DND-41 (cell line): ENCODE measurements around the gene VAMP4.

ENCODE experiments used
- ATAC-seq: fragments of 200-7000 bp; cut with Tn5 transposase; 3 replicates; pipeline ENCODE4 v1.9.1; 2021; ENCODE audit warnings: low read depth; ENCODE audit not compliant: insufficient read depth
- DNase-seq: peaks from one replicate; pipeline ENCODE4 v3.0.0-alpha.2; 2020
- H2AFZ ChIP-seq: 2 replicates; pipeline ENCODE4 v1.6.0; 2012; ENCODE audit warnings: low read depth, low read length
- H3K27ac ChIP-seq: 2 replicates; pipeline ENCODE4 v1.5.1; 2012; ENCODE audit warnings: low read length, inconsistent platforms
- H3K27me3 ChIP-seq: fragments of 200-600 bp; sonication (generic); 2 replicates; pipeline ENCODE4 v1.6.0; 2012; ENCODE audit warnings: low read length, mild to moderate bottlenecking, inconsistent platforms; ENCODE audit not compliant: insufficient read depth, poor library complexity
- H3K36me3 ChIP-seq: 2 replicates; pipeline ENCODE4 v1.5.1; 2012; ENCODE audit warnings: low read length, inconsistent platforms; ENCODE audit not compliant: insufficient read depth
- H3K4me1 ChIP-seq: 2 replicates; pipeline ENCODE4 v1.5.1; 2012; ENCODE audit warnings: mild to moderate bottlenecking, low read length; ENCODE audit not compliant: insufficient read depth
- H3K4me2 ChIP-seq: 2 replicates; pipeline ENCODE4 v1.6.0; 2012; ENCODE audit warnings: mild to moderate bottlenecking, moderate library complexity, low read length, inconsistent platforms; ENCODE audit not compliant: insufficient read depth
- H3K4me3 ChIP-seq, 2 experiments: fragments of 200-600 bp in 1 of 2; shearing (Covaris generic) in 1 of 2; 2 replicates each; pipeline ENCODE4 v1.5.1; 2012 to 2016; ENCODE audit warnings: inconsistent platforms in 2 of 2, low read length in 2 of 2, mild to moderate bottlenecking in 2 of 2, low read depth in 1 of 2, moderate library complexity in 1 of 2
- H3K79me2 ChIP-seq: 2 replicates; pipeline ENCODE4 v1.6.0; 2012; ENCODE audit warnings: low read length, inconsistent platforms; ENCODE audit not compliant: insufficient read depth
- H3K9ac ChIP-seq: 2 replicates; pipeline ENCODE4 v1.6.0; 2012; ENCODE audit warnings: low read depth, mild to moderate bottlenecking, inconsistent platforms, low read length, moderate library complexity
- H3K9me3 ChIP-seq: 2 replicates; pipeline ENCODE4 v1.5.1; 2012; ENCODE audit warnings: low read length, moderate library complexity, mild to moderate bottlenecking, inconsistent platforms; ENCODE audit not compliant: insufficient read depth, severe bottlenecking
- H4K20me1 ChIP-seq: 2 replicates; pipeline ENCODE4 v1.6.0; 2012; ENCODE audit warnings: low read length; ENCODE audit not compliant: insufficient read depth
- EZH2 ChIP-seq: IDR thresholded peaks from 3 replicates; pipeline ENCODE4 v1.6.1; 2012; ENCODE audit warnings: borderline replicate concordance, low read depth, mild to moderate bottlenecking, moderate library complexity, low read length, inconsistent platforms; ENCODE audit not compliant: severe bottlenecking
- TF ChIP-seq, protein P1 (sequence below): IDR thresholded peaks from 2 replicates; pipeline ENCODE4 v1.5.1; 2012; ENCODE audit warnings: borderline replicate concordance, low read length, moderate library complexity, mild to moderate bottlenecking; ENCODE audit not compliant: poor library complexity, severe bottlenecking; ENCODE audit errors: extremely low read depth

The VAMP4 gene

DNA sequence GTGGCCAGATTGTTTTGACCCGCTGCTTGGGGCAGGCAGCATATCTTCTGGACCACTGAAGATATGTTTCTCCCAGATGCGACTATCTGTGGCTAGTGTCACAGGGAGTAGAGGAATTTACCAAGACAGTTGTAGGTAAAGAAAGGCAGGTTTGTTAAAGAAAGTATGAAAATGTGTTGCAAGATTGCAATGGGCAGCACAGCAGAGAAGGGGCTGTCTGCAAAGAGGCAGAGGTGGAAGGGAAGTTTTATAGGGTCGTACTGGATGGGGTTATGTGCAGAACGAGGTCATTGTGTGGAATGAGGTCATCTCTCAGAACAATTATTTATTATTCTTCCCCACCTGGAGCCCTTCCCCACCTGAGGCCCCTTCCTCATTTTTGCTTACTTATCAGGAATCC lies 15.0 kb upstream of the VAMP4 start:
- Histone ChIP-seq H3K4me3 (no peak overlapping the region), H3K36me3 (no peaks in the 10 kb centered on the region), H3K27ac (no peak overlapping the region), H2AFZ (no peak overlapping the region), H3K4me2 (no peak overlapping the region), H3K9me3 (no peaks in the 10 kb centered on the region), H4K20me1 (no peaks in the 10 kb centered on the region), H3K4me1 (no peaks in the 10 kb centered on the region), H3K9ac (no peak overlapping the region), H3K79me2 (no peaks in the 10 kb centered on the region), H3K27me3 (no peaks in the 10 kb centered on the region)
- DNase-seq (no peak), ATAC-seq (no peak)
- TF ChIP-seq, protein P1, sequence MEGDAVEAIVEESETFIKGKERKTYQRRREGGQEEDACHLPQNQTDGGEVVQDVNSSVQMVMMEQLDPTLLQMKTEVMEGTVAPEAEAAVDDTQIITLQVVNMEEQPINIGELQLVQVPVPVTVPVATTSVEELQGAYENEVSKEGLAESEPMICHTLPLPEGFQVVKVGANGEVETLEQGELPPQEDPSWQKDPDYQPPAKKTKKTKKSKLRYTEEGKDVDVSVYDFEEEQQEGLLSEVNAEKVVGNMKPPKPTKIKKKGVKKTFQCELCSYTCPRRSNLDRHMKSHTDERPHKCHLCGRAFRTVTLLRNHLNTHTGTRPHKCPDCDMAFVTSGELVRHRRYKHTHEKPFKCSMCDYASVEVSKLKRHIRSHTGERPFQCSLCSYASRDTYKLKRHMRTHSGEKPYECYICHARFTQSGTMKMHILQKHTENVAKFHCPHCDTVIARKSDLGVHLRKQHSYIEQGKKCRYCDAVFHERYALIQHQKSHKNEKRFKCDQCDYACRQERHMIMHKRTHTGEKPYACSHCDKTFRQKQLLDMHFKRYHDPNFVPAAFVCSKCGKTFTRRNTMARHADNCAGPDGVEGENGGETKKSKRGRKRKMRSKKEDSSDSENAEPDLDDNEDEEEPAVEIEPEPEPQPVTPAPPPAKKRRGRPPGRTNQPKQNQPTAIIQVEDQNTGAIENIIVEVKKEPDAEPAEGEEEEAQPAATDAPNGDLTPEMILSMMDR, result no peak
- no peak for TF ChIP-seq EZH2

DNA sequence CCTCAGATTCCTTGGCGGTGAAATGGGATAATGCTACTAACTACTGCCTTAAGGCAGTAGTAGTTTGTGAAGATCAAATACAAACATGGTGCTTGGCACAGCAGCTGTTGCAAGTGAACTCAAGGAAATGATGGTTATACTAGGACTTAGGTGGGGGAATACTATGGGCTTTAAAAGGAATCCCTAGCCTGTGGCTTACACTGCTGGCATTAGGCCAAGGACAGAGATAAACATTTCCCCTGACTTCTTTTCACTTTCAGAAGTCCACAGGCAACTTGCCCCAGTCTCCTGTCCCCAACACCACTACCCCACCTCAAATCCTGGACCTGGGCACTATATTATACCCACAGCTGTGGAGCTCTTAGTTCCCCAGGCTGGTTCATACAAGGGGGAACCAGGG lies 13.1 kb upstream of the VAMP4 start:
- Histone ChIP-seq H3K27me3 (no peaks in the 10 kb centered on the region), H3K27ac (no peak overlapping the region), H3K4me2 (no peak overlapping the region), H3K4me3 (no peak overlapping the region), H3K9me3 (no peaks in the 10 kb centered on the region), H2AFZ (no peak overlapping the region), H3K4me1 (no peaks in the 10 kb centered on the region), H3K9ac (no peak overlapping the region), H3K36me3 (no peaks in the 10 kb centered on the region), H3K79me2 (no peaks in the 10 kb centered on the region), H4K20me1 (no peaks in the 10 kb centered on the region)
- DNase-seq (no peak), ATAC-seq (no peak)
- TF ChIP-seq EZH2, result no peak
- TF ChIP-seq, protein P1, result no peak

DNA sequence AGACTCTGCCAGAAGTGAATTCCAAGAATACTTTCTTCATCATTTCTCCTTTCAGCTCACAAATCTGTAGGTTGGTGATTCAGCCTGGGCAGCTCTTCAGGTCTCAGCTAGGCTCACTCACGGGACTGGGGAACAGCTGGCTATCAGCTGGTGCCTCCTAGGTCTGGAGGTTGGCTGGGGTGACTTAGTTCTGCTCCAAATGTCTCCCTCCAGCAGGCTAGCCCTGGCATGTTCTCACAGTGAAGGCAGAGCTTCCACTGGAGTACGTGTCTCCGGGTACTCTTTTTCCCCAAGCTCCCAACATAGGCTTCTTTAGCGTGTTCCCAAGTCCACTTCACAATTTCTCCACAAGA lies 12.5 kb upstream of the VAMP4 start:
- no peak overlapping the region for H3K27ac ChIP-seq
- H3K9me3 ChIP-seq, result no peaks in the 10 kb centered on the region
- H3K9ac ChIP-seq, result no peak overlapping the region
- H3K4me1 ChIP-seq, result no peaks in the 10 kb centered on the region
- TF ChIP-seq, protein P1, result no peak
- no peak for TF ChIP-seq EZH2
- H2AFZ ChIP-seq, result no peak overlapping the region
- ATAC-seq (no peak), DNase-seq (no peak)
- H3K4me3 ChIP-seq, result no peak overlapping the region
- H3K4me2 ChIP-seq, result no peak overlapping the region
- no peaks in the 10 kb centered on the region for H3K27me3 ChIP-seq
- no peaks in the 10 kb centered on the region for H3K79me2 ChIP-seq
- no peaks in the 10 kb centered on the region for H4K20me1 ChIP-seq
- no peaks in the 10 kb centered on the region for H3K36me3 ChIP-seq
